ENCODE results near the gene PSRC1. TPM values are rescaled to one million over a fixed set of nuclear protein-coding genes. Genes with fewer than 3 reads are reported as not detected.

Gene PSRC1
- total RNA-seq, 2 donors from 2014 or later = 2.4 to 2.5 TPM

GRCh38 chr1:109264379-109264755, 18.6 kb downstream of the PSRC1 start:
- H3K27ac ChIP-seq = no peak overlapping the region
- DNase-seq (ENCODE audit: low spot score) = no peak

GRCh38 chr1:109263597-109264378, 19.2 kb downstream of the PSRC1 start:
- H3K27ac ChIP-seq = no peak overlapping the region
- peak; percentile 36 for DNase-seq (ENCODE audit: low spot score)

More at GRCh38 chr1:109264379-109264755, 18.6 kb downstream of the PSRC1 start:
- H3K4me1 ChIP-seq (ENCODE audit: control insufficient read depth in 1 of 2, low read depth in 2 of 2) = no peaks in the 10 kb centered on the region
- ATAC-seq (ENCODE audit: insufficient number of reproducible peaks, low FRiP score, low read depth) = no peak
- no peaks in the 10 kb centered on the region for H3K36me3 ChIP-seq
- TF ChIP-seq, protein P1, sequence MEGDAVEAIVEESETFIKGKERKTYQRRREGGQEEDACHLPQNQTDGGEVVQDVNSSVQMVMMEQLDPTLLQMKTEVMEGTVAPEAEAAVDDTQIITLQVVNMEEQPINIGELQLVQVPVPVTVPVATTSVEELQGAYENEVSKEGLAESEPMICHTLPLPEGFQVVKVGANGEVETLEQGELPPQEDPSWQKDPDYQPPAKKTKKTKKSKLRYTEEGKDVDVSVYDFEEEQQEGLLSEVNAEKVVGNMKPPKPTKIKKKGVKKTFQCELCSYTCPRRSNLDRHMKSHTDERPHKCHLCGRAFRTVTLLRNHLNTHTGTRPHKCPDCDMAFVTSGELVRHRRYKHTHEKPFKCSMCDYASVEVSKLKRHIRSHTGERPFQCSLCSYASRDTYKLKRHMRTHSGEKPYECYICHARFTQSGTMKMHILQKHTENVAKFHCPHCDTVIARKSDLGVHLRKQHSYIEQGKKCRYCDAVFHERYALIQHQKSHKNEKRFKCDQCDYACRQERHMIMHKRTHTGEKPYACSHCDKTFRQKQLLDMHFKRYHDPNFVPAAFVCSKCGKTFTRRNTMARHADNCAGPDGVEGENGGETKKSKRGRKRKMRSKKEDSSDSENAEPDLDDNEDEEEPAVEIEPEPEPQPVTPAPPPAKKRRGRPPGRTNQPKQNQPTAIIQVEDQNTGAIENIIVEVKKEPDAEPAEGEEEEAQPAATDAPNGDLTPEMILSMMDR (IDR thresholded peaks at IDR 0.05) = no peak
- H3K27me3 ChIP-seq (replicated peaks; ENCODE audit: insufficient read depth) = no peaks in the 10 kb centered on the region
- H3K4me3 ChIP-seq = no peak overlapping the region
- no peaks in the 10 kb centered on the region for H3K9me3 ChIP-seq

GRCh38 chr1:109263234-109263596, 19.7 kb downstream of the PSRC1 start:
- Histone ChIP-seq H3K36me3 (no peaks in the 10 kb centered on the region), H3K27ac (no peak overlapping the region), H3K9me3 (no peaks in the 10 kb centered on the region), H3K27me3 (replicated peaks; ENCODE audit: insufficient read depth) (no peaks in the 10 kb centered on the region), H3K4me1 (ENCODE audit: control insufficient read depth in 1 of 2, low read depth in 2 of 2) (no peaks in the 10 kb centered on the region), H3K4me3 (no peak overlapping the region)
- DNase-seq (ENCODE audit: low spot score) (no peak), ATAC-seq (ENCODE audit: insufficient number of reproducible peaks, low FRiP score, low read depth) (no peak)
- TF ChIP-seq, protein P1 (IDR thresholded peaks at IDR 0.05) = no peak

More at GRCh38 chr1:109263597-109264378, 19.2 kb downstream of the PSRC1 start:
- TF ChIP-seq, protein P1 (IDR thresholded peaks at IDR 0.05) = peak; percentile 95
- ATAC-seq (ENCODE audit: insufficient number of reproducible peaks, low FRiP score, low read depth) = no peak
- Histone ChIP-seq H3K4me1 (ENCODE audit: control insufficient read depth in 1 of 2, low read depth in 2 of 2) (no peaks in the 10 kb centered on the region), H3K4me3 (no peak overlapping the region), H3K27me3 (replicated peaks; ENCODE audit: insufficient read depth) (no peaks in the 10 kb centered on the region), H3K9me3 (no peaks in the 10 kb centered on the region), H3K36me3 (no peaks in the 10 kb centered on the region)

DNA sequence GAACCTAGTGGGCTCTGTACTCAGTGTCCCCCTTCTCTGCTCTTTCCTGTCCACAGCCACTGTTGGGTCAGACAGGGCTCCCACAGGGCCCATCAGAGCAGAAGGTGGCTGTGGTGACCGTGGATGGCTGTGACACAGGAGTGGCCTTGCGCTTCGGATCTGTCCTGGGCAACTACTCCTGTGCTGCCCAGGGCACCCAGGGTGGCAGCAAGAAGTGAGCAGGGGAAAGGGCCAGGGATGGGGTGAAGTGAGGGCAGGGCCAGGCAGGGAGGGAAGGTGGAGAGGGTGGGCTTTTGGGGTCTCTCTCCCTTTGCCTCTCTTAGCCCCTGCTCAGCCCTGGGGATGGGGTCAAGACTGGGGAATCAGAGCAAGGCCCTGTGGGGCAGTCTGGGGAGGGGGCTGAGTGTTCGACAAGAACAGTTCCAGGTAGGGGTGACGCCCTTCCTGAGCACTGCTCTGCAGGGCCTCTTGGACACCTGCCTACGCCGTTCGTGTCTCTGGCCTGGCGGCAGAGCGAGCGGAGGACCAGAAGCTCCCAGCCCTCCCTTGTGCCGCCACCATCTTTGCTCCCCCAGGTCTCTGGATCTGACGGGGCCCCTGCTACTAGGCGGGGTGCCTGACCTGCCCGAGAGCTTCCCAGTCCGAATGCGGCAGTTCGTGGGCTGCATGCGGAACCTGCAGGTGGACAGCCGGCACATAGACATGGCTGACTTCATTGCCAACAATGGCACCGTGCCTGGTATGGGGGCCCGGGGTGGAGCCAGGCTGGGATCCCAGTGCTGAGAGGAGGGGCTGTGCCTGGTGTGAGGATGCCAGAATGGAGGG, 20.5 kb downstream of the PSRC1 start:
- Histone ChIP-seq H3K27ac (no peak overlapping the region), H3K36me3 (no peaks in the 10 kb centered on the region), H3K9me3 (no peaks in the 10 kb centered on the region), H3K4me3 (no peak overlapping the region), H3K4me1 (ENCODE audit: control insufficient read depth in 1 of 2, low read depth in 2 of 2) (no peaks in the 10 kb centered on the region), H3K27me3 (replicated peaks; ENCODE audit: insufficient read depth) (no peaks in the 10 kb centered on the region)
- ATAC-seq (ENCODE audit: insufficient number of reproducible peaks, low FRiP score, low read depth) = no peak
- no peak for DNase-seq (ENCODE audit: low spot score)
- TF ChIP-seq, protein P1 (IDR thresholded peaks at IDR 0.05) = no peak

- H3K27me3 ChIP-seq (replicated peaks; ENCODE audit: insufficient read depth) = no peaks in the 10 kb centered on the region
- no peak overlapping the region for H3K27ac ChIP-seq
- no peaks in the 10 kb centered on the region for H3K36me3 ChIP-seq
- H3K4me1 ChIP-seq (ENCODE audit: control insufficient read depth in 1 of 2, low read depth in 2 of 2) = no peaks in the 10 kb centered on the region
- ATAC-seq (ENCODE audit: insufficient number of reproducible peaks, low FRiP score, low read depth) (no peak), DNase-seq (ENCODE audit: low spot score) (no peak)
- no peak overlapping the region for H3K4me3 ChIP-seq
- no peaks in the 10 kb centered on the region for H3K9me3 ChIP-seq
- TF ChIP-seq, protein P1 (IDR thresholded peaks at IDR 0.05) = no peak
Measured at GRCh38 chr1:109261578-109261977, 21.4 kb downstream of the PSRC1 start.
